GM06990 (cell line): Measurements from ENCODE around the gene BGN.
A peak's percentile ranks its signal among the peaks of the same experiment; 100 is the strongest.

ENCODE experiments used
- DNase-seq: peaks from one replicate; pipeline ENCODE4 v3.0.0-alpha.2; 2011; ENCODE audit not compliant: insufficient read length; ENCODE audit errors: extremely low read depth
- H3K27me3 ChIP-seq: replicated peaks from 2 replicates; pipeline ENCODE4 v1.6.0; 2011; ENCODE audit warnings: low read length; ENCODE audit not compliant: control insufficient read depth, insufficient read depth
- H3K36me3 ChIP-seq: 2 replicates; pipeline ENCODE4 v1.5.1; 2011; ENCODE audit warnings: low read length; ENCODE audit not compliant: control insufficient read depth, insufficient read depth
- H3K4me3 ChIP-seq: replicated peaks from 2 replicates; pipeline ENCODE4 v1.5.1; 2011; ENCODE audit warnings: low read depth, mild to moderate bottlenecking, control low read depth, low read length
- CTCF ChIP-seq: IDR thresholded peaks from 2 replicates; pipeline ENCODE4 v1.5.1; 2011; ENCODE audit warnings: low read length, control low read depth, mild to moderate bottlenecking, inconsistent platforms; ENCODE audit not compliant: insufficient read depth, poor library complexity, severe bottlenecking

The BGN gene

GRCh38 chrX:153554519-153555167 is 59.9 kb downstream of the BGN start:
- TF ChIP-seq CTCF, result peak; percentile 78
- Histone ChIP-seq H3K4me3 (no peak overlapping the region), H3K27me3 (no peaks in the 10 kb centered on the region; the same call in 1 of the 2 replicates), H3K36me3 (no peaks in the 10 kb centered on the region)
- peak; percentile 30 for DNase-seq

GRCh38 chrX:153556767-153557166 is 62.0 kb downstream of the BGN start:
- TF ChIP-seq CTCF, result no peak
- Histone ChIP-seq H3K36me3 (no peaks in the 10 kb centered on the region), H3K4me3 (no peak overlapping the region), H3K27me3 (no peaks in the 10 kb centered on the region; the same call in 1 of the 2 replicates)
- DNase-seq, result no peak

- H3K27me3 ChIP-seq, result no peaks in the 10 kb centered on the region; the same call in 1 of the 2 replicates
- no peak for DNase-seq
Observed at GRCh38 chrX:153557618-153558355, 63.0 kb downstream of the BGN start.

More at GRCh38 chrX:153557618-153558355, 63.0 kb downstream of the BGN start:
- Histone ChIP-seq H3K4me3 (no peak overlapping the region), H3K36me3 (no peaks in the 10 kb centered on the region)
- TF ChIP-seq CTCF, result no peak
